DMS79 treated with DMSO at 0.1 percent for 48 hours (cell line): ENCODE measurements around the gene MRPL39.

Experiments used
- DNase-seq: peaks from one replicate; lab custom pipeline; 2025; lab: John Stamatoyannopoulos, UW

Gene MRPL39

DNA sequence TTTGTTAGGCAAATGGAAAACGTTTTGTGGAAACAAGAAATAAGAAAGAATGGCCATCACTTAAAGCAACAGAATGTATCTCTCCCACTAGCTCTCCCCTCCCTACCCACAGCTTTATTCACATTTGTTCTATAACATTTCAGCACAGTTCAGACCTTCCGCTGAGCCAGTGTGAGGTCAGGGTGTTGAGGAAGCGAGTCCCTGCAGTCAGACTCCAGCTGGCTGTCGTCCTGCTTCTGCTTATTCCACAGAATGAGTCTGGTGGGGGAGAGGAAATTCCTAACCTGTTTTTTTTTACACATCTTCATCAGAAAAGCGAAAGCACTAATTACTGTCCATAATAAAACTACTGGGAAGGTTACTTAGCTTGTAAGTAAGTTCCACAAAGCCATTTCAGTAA lies 39.0 kb downstream of the MRPL39 start:
- no peak for DNase-seq

DNA sequence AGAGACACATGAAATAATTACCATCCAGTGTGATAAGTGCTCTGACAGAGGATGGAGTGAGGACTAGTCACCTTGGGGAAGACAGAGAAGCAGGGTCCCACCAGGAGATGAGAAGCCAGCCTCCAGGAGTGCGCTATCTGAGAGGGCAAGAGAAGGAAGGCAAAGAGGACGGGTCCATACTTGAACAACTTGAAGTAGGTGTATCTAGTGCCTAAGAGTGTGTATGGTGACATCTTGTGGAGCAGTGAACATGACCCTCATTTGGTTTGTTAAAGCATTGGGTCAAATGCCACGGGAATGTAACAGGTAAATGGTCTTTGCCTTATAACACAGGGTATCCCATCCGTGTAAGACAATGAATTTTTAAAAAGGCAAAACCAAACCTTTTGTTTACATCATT lies 39.8 kb downstream of the MRPL39 start:
- no peak for DNase-seq

DNA sequence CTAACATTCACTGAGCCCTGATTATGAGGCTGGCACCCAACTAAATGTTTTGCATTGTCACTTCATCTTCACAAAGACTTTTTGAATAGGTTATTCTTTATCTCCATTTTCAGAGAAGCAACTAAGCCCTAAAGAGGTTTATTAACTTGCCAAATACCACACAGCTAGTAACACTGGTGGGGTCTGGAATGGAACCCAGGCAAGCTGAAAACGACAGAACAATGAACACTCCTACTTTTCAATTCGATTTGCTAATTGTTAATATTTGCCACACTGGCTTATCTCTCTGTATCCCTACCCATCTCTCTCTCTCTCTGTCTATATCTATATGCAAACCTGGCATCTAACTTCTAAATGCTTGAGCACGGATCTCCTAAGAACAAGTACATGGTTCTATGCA lies 40.6 kb downstream of the MRPL39 start:
- DNase-seq: no peak

DNA sequence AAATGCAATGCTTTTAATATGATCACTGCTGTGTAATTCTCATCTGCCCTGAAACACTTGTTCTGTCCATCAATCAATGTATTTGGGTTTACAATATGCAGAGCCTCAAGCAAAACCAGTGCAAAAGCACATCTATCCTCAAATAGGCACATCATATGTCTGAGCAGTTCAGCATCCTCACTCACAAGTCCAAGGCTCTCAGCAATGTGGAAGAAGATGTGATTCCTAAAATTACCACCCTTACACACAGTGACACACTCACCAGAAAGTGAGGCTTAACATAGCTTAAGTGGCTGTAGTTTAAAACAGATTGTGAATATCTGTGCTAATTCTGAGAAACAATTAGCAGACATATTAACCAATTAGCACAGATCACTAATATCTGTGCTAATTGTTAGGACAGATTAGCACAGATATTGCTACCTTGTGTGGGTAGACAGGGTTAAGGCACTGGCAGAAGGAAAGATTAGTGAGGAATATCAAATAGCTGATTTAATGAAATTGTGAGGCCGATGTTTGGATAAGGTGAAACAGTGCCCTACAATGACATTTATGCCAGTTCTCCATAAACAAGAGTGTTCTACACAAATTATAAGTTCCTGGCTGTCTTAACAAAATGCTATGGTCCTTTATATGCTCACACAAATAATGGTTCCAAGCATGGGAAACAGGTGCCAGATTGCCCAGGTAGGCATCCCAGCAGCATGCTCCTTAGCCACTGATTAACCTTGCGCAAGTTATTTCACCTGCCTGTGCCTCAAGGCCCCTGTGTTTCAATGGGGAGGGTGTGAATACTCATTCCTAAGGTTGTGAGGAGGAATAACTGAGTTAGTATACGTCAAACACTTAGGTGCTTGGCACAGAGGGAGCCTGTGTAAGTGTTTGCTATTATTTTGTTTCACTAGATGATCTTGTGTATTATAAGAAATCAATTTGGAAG lies 41.7 kb downstream of the MRPL39 start:
- DNase-seq: no peak

DNA sequence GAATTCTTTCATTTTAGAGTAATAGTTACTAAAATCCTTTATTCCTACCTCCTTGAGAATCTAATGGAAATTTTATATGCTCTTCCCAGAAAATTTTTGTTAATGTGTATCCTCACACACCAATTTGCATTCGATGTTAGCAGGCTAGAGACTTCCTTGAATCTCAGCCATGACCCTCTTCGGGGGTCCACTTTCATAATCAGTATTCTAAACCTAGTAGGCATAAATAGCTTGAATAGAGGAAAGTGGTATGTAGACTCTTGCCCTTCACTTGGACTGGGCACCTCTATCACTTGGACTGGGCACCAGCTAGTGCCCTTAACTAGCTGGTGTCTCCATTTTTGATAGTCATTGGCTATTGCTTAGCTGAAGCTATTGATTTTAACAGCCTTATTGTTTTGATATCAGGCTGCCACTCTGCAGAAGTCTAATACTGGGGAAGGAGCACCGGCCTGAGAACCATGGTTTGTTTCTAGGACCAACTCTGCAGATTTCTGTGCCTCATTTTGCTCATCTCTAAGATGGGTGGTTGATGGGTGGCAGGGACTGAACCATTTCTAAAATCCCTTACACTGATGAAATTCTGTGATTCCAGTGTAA lies 42.8 kb downstream of the MRPL39 start:
- no peak for DNase-seq

DNA sequence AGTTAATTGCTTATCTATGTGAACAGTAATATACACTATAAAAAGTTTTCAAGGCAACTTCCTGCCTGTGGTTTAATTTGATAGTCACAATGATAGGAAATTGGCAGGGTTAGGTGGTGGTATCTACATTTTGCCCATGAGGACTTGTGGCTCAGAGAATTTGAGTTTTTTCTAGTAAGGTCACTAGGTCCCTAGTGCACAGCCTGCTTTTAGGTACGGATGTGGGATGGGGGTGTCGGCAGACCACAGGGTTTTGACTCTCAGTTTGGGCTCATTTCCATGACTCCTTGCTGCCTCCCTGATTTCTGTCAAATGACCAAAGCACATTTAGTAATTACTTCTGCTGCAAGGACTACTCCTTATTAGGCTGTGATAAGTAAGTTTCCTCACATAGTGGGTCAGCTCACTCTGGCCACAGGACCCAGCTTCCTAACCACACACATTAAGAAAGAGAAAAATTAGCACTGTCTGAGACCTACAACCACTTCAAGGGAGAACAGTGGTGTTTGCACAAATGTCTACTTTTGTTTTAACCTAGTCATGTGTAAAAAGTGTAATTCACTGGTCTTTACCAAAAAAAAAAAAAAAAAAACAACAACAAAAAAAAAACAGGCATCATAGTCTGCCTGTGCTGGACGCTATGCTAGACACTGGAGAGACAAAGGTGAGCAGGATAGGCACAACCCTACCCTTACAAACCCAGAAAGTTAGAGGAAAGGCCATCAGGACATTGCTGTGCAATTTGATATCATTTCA lies 43.7 kb downstream of the MRPL39 start:
- no peak for DNase-seq

DNA sequence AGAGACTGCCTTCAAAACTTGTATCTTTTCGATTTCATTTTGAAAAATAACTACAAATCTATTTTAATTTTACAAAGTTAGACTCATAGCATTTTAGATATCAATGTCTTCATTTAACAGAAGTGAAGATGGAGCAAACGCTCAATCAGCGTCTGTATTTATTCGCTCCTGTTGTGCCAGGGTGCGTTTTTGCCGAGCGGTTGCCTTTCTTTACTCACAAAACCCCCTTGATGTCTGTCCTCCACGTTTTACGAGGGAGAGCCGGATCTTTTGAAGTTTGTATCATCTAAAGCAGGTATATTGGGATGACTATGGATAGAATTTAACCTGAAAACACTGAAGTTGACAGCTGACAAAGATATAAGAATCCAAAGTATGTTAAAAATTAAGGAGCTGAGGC lies 44.6 kb downstream of the MRPL39 start:
- no peak for DNase-seq

DNA sequence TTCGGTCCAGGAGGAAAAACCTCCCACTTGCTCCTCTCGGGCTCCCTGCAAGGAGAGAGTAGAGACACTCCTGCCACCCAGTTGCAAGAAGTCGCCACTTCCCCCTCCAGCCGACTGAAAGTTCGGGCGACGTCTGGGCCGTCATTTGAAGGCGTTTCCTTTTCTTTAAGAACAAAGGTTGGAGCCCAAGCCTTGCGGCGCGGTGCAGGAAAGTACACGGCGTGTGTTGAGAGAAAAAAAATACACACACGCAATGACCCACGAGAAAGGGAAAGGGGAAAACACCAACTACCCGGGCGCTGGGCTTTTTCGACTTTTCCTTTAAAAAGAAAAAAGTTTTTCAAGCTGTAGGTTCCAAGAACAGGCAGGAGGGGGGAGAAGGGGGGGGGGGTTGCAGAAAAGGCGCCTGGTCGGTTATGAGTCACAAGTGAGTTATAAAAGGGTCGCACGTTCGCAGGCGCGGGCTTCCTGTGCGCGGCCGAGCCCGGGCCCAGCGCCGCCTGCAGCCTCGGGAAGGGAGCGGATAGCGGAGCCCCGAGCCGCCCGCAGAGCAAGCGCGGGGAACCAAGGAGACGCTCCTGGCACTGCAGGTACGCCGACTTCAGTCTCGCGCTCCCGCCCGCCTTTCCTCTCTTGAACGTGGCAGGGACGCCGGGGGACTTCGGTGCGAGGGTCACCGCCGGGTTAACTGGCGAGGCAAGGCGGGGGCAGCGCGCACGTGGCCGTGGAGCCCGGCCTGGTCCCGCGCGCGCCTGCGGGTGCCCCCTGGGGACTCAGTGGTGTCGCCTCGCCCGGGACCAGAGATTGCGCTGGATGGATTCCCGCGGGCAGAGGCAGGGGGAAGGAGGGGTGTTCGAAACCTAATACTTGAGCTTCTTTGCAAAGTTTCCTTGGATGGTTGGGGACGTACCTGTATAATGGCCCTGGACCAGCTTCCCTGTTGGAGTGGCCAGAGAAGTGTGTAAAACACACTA lies 45.3 kb downstream of the MRPL39 start:
- DNase-seq: no peak

DNA sequence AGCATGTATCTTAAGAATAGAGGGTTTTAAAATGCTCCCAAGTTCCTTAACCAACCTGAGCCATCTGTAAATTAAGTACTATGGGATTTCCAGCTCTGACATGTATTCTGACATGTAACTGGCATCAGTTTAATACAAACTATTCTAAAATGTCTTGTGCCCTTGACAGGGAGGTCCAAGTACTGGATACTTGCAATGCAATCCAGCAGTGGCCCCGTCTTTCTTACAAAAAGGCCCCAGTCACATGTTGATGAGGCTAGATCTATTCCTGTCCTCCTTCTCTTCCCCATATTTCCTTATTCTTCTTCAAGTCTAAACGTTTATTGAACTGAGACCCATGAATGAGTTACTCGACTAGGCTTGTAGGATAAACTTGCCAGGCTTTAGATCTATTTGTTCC lies 46.4 kb downstream of the MRPL39 start:
- no peak for DNase-seq

DNA sequence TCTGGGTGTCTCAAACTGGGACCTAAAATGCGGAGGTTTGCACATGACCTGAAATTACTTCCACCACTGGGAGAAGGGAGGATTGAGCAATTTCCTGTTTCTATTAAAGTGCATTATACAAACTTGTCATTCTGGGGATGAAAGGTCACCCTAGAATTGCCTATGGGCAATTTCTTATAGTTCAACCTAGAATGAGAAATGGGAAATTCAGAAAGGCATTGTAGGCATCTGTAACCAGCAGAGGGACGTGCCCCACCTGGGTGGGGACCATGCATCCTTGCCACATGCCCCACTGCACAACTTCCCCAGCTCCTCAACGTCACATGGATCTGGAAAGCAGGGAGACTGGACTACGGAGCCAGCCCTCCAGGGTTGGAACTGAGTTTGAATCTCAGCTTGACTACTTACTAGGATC lies 47.0 kb downstream of the MRPL39 start:
- no peak for DNase-seq

DNA sequence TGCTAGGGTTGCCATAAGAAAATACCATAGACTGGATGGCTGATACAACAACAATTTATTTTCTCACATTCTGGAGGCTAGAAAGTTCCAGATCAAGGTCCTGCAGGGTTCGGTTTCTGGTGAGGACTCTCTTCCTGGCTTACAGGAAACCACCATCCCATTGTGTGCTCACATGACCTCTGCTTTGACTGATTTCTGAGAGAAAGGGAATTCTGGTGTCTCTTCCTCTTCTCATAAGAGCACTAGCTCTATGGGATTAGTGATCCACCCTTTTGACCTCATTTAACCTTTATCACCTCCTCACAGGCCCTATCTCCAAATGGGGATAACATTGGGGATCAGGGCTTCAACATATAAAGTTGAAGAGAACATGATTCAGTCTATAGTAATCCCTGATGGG lies 47.5 kb downstream of the MRPL39 start:
- no peak for DNase-seq

DNA sequence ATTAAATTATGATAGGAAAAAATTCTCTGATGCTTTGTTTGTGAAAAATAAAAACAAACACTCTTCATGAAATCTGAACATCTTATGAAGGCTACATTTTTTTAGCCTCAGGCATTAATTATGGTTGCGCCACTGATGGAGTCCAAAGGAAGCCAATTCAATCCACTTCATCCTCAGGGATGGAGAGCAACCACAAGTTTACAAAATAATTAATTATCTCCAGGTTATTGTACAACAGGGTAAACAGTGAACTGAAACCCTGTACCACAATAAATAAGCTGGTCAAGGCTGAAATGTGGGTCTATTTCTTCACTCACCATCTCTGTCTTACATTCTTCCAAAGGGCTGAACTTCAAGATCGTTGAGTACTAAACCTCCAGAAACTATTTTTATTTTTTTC lies 49.2 kb downstream of the MRPL39 start:
- no peak for DNase-seq

DNA sequence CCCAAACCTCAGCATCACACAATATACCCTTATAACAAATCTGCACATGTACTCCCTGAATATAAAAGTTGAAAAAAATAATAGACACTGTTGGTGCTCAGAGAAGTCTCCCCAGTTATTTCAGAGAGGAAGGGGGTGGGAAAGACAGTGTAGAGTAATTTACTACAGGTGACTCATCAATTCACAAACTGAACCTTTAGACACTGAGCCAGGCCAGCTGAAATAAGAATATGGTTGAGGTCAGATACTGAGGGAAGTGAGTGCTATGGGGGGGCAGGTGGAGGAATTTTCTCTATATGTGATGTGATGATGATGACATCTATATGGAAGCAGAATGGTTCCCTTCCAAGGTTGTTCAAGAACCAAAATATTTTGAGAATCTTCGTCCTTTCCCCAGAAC lies 50.1 kb downstream of the MRPL39 start:
- no peak for DNase-seq

DNA sequence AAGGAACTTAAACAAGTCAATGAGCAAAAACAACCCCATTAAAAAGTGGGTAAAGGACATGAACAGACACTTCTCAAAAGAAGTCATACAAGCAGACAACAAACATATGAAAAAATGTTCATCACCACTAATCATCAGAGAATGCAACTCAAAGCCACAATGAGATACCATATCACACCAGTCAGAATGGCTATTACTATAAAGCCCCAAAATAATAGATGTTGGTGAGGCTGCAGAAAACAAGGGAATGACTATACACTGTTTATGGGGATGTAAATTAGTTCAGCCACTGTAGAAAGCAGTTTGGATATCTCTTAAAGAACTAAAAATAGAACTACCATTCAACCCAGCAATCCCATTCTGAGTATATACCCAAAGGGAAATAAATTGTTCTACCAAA lies 51.2 kb downstream of the MRPL39 start:
- no peak for DNase-seq

DNA sequence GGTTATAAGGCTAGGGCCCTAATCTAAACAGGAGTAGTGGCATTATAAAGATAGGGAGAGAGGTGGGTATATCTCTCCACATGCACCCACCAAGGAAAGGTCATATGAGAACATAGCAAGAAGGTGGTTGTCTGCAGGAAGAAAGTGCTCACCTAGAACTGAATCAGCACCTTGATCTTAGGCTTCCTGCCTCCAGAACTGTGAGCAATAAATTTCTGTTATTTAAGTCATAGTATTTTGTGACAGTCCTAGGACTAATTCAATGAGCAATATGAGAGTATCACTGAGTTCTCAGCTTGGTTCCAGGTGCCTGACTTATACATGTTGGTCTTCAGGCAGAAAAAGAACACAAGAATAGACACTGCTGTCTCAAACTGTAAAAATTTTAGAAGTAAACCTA lies 51.8 kb downstream of the MRPL39 start:
- no peak for DNase-seq

DNA sequence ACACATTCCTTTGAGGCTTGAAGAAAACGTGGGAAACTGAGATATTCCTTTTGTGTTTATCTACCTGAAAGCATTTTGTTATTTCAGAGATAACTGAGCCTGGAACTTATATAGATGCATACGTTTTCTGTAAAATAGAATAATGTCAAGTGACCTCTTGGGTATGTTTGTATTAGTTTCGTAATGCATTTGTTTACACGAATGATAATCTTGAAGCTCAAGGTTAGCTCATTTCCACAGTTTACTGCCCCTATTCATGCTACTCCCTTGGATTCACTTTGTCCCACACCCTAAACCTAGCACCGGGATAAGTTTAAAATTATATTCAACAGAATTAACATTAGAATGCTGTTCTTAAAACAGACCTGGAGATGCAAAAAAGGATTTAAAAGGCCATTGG lies 54.4 kb downstream of the MRPL39 start:
- no peak for DNase-seq

DNA sequence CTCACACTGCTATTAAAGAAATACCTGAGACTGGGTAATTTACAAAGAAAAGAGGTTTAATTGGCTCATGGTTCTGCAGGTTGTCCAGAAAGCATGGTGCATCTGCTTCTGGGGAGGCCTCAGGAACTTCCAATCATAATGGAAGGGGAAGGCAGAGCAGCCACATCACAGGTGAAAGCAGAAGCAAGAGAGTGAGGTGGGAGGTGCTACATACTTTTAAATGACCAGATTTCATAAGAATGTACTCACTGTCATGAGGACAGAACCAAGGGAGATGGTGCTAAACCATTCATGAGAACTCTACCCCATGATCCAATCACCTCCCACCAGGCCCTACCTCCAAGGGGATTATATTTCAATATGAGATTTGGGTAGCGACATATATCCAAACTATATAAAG lies 55.7 kb downstream of the MRPL39 start:
- DNase-seq: no peak

DNA sequence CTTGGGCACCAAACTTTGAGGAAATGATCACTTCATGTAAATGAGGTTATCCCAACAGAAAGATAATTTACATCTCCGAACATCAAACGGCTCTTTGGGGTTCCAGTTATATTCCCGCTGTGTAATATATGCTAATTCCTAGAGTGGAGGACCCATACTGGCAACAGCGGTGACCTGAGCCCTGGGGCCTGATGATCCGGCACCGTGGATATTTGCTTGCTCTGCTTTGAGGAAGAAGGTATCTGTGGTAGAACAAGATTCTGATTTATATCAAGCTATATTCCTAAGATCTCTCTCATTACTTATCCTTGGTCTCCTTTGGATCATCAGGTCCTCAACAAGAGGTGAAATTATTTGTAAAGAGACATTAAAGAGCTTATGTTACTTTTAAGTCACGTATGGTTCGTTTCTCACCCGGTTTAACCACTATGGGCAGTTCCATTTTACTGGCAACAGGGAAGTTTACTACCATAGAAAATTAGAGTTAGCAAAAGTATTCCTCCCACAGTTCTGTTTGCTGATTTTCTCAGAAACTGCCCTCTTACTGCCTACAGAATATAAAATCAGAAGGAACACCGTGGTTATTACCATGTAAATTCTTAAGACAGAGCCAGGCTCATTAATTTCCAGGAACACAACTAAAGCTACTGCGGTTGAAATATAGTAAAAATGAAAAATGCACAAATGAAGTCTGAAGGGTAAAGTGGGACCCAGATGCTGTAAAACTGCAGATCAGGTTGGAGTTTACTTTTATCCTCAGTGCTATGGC lies 56.7 kb downstream of the MRPL39 start:
- DNase-seq: no peak

DNA sequence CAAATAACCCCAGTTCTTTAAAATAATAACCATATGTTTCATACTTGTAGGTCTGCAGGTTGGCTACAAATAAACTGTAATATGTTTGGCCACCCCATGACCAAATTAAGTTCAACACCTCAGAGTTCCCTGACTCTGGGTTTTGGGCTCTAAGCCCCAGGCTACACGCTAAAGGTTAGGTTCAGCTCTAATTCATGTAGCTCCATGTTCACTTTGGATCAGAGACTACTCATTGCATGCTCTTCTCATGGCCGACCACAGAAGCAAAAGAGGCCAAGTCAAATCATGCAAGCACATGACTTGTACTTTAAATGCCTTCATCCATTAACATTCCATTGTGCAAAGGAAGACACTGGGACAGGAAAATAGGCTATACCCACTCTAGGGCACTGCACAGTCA lies 66.2 kb downstream of the MRPL39 start:
- no peak for DNase-seq

DNA sequence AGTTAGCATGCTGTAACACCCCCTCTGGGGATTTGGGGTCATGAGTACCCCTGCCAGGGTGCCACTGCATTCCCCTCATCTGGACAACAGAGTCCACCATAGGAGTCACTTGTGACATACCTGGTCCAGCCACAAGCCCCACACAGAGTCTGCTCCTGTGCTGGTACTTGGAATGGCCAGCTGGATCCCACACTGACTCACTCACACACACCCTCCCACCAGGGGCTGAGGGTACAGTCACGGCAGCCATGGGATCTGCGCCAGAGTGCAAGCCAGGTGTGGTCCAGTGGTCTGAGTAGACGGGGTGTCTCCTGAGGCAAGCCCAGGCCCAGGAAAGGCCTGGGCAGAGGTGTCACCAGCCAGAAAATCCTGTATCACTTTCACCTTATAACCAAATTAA lies 67.7 kb downstream of the MRPL39 start:
- DNase-seq: no peak

DNA sequence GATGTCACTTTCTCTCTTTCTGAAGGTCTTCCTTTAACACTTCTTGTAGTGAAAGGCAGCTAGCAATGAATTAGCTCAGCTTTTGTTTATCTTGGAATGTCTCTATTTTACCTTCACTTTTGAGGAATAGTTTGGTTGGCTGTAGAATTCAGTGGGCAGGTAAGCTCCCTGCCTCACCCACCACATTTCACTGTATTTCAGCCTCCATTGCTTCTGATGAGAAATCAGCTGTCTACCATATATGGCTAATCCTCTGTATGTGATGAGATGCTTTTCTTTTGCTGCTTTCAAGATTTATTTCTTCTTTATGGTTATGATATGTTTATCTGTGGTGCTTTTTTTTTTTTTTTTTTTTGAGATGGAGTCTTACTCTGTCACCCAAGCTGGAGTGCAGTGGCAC lies 70.1 kb downstream of the MRPL39 start:
- no peak for DNase-seq
